ENCODE measurements around the gene SEMA3A.

DNA sequence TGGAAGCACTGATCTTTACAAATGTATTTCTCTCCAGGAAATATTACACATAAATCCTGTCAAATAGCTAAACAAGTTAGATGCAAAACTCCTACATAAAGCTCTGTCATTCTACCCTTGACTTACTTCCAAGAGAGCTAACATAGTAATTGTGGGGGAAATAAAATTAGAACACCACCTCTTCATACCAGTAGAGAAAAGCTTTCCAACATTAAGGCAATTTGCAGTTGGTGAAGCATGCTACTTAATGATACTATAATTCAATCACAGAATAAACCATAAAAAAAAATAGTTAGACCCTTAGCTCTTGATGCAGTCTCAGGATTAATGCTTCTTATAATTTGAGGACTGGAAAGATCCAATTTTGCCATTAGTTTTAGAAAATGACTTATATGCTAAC is 35.2 kb downstream of the SEMA3A start:
- TF ChIP-seq, protein P1, sequence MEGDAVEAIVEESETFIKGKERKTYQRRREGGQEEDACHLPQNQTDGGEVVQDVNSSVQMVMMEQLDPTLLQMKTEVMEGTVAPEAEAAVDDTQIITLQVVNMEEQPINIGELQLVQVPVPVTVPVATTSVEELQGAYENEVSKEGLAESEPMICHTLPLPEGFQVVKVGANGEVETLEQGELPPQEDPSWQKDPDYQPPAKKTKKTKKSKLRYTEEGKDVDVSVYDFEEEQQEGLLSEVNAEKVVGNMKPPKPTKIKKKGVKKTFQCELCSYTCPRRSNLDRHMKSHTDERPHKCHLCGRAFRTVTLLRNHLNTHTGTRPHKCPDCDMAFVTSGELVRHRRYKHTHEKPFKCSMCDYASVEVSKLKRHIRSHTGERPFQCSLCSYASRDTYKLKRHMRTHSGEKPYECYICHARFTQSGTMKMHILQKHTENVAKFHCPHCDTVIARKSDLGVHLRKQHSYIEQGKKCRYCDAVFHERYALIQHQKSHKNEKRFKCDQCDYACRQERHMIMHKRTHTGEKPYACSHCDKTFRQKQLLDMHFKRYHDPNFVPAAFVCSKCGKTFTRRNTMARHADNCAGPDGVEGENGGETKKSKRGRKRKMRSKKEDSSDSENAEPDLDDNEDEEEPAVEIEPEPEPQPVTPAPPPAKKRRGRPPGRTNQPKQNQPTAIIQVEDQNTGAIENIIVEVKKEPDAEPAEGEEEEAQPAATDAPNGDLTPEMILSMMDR (IDR thresholded peaks at IDR 0.05) = no peak
- no peak for TF ChIP-seq POLR2A (IDR thresholded peaks at IDR 0.05)

Measured in heart left ventricle (tissue), 13 donors.